SK-N-SH (cell line): ENCODE results near the gene MX2. TPM values are rescaled to one million over a fixed set of nuclear protein-coding genes. Genes with fewer than 3 reads are reported as not detected.

ENCODE experiments used
- CTCF ChIA-PET: fragments of 300-600, 350-600 bp; formaldehyde crosslinking; extraction: SDS; loops from one replicate; lab custom pipeline; 2021; lab: Yijun Ruan, JAX
- POLR2A ChIA-PET: fragments of 350-600 bp; sonication (Branson Sonifier 250); formaldehyde crosslinking; extraction: SDS; loops from one replicate; lab custom pipeline; 2020; ENCODE audit warnings: antibody characterized with exemption, inconsistent platforms; lab: Yijun Ruan, JAX
- DNase-seq: peaks from one replicate; pipeline ENCODE4 v3.0.0; 2012
- H2AFZ ChIP-seq: fragments of 200-600 bp; sonication (generic); 2 replicates; pipeline ENCODE4 v1.8.1; 2016; ENCODE audit warnings: antibody characterized with exemption, mild to moderate bottlenecking, low read depth
- H3F3A ChIP-seq: fragments of 200-600 bp; sonication (generic); replicated peaks from 2 replicates; pipeline ENCODE3; 2016; ENCODE audit warnings: antibody characterized with exemption, mild to moderate bottlenecking; ENCODE audit not compliant: insufficient read depth
- H3K27ac ChIP-seq, 2 experiments: fragments of 200-500 bp in 1 of 2; fragments of 200-600 bp in 1 of 2; sonication (Bioruptor generic) in 1 of 2; sonication (generic), shearing (Covaris generic) in 1 of 2; 2 replicates each; pipeline versions ENCODE4 v1.5.1 to v1.6.1; 2014 to 2016; ENCODE audit warnings: low read depth in 2 of 2, inconsistent platforms in 1 of 2, low read length in 1 of 2, mild to moderate bottlenecking in 1 of 2, mixed read lengths in 1 of 2
- H3K27me3 ChIP-seq: fragments of 200-600 bp; sonication (generic), shearing (Covaris generic); 2 replicates; pipeline ENCODE4 v1.6.1; 2016; ENCODE audit warnings: mixed run types; ENCODE audit not compliant: insufficient read depth
- H3K36me3 ChIP-seq, 2 experiments: fragments of 200-500 bp in 1 of 2; fragments of 200-600 bp in 1 of 2; sonication (Bioruptor generic) in 1 of 2; sonication (generic) in 1 of 2; replicated peaks in 1 of 2; 2 replicates each; pipeline versions ENCODE3 to v1.5.1; 2014 to 2016; ENCODE audit warnings: low read length in 1 of 2, mild to moderate bottlenecking in 1 of 2; ENCODE audit not compliant: insufficient read depth in 2 of 2, control insufficient read depth in 1 of 2
- H3K4me1 ChIP-seq, 2 experiments: fragments of 200-500 bp in 1 of 2; fragments of 200-600 bp in 1 of 2; sonication (Bioruptor generic) in 1 of 2; sonication (generic), shearing (Covaris generic) in 1 of 2; 2 replicates each; pipeline versions ENCODE4 v1.5.1 to v1.6.1; 2014 to 2016; ENCODE audit warnings: low read depth in 1 of 2, low read length in 1 of 2, mixed run types in 1 of 2; ENCODE audit not compliant: insufficient read depth in 2 of 2, control insufficient read depth in 1 of 2
- H3K4me2 ChIP-seq: fragments of 200-600 bp; sonication (generic), shearing (Covaris generic); 2 replicates; pipeline ENCODE4 v1.6.1; 2017; ENCODE audit warnings: mixed run types
- H3K4me3 ChIP-seq, 2 experiments: fragments of 200-500 bp in 1 of 2; fragments of 200-600 bp in 1 of 2; sonication (Bioruptor generic) in 1 of 2; sonication (generic), shearing (Covaris generic) in 1 of 2; 2 replicates each; pipeline versions ENCODE4 v1.5.1 to v1.8.1; 2014 to 2016; ENCODE audit warnings: low read depth in 2 of 2, inconsistent platforms in 1 of 2, low read length in 1 of 2, mild to moderate bottlenecking in 1 of 2, mixed read lengths in 1 of 2, moderate library complexity in 1 of 2
- H3K79me2 ChIP-seq: fragments of 200-600 bp; sonication (generic); 2 replicates; pipeline ENCODE4 v1.8.1; 2017; ENCODE audit warnings: mild to moderate bottlenecking; ENCODE audit not compliant: insufficient read depth
- H3K9ac ChIP-seq: fragments of 200-600 bp; sonication (generic); 2 replicates; pipeline ENCODE4 v1.6.1; 2017; ENCODE audit warnings: mixed run types
- H3K9me2 ChIP-seq: fragments of 200-600 bp; sonication (generic); 2 replicates; pipeline ENCODE4 v1.6.1; 2017; ENCODE audit warnings: mixed run types
- H3K9me3 ChIP-seq: fragments of 200-600 bp; sonication (generic); 2 replicates; pipeline ENCODE4 v1.6.1; 2017; ENCODE audit warnings: mixed run types, mild to moderate bottlenecking, moderate library complexity
- H4K20me1 ChIP-seq: fragments of 200-600 bp; sonication (generic); 2 replicates; pipeline ENCODE4 v1.6.1; 2017; ENCODE audit warnings: mild to moderate bottlenecking, mixed run types; ENCODE audit not compliant: insufficient read depth
- CHD2 ChIP-seq: fragments of 150-350 bp; IDR thresholded peaks from 2 replicates; pipeline ENCODE4 v1.6.1; 2018; ENCODE audit warnings: low read length; ENCODE audit not compliant: partially characterized antibody
- ELF1 ChIP-seq: IDR thresholded peaks from 2 replicates; pipeline ENCODE4 v1.4.0; 2012
- EP300 ChIP-seq, 2 experiments: IDR thresholded peaks; 2 replicates each; pipeline versions ENCODE4 v1.4.0 to v1.6.1; 2012; ENCODE audit warnings: borderline replicate concordance in 1 of 2, low read depth in 1 of 2, low read length in 1 of 2
- EZH2phosphoT487 ChIP-seq: fragments of 200-600 bp; sonication (generic); IDR thresholded peaks from 2 replicates; pipeline ENCODE4 v1.6.1; 2017; ENCODE audit warnings: low read depth, mixed run types, mild to moderate bottlenecking, antibody characterized with exemption, moderate library complexity, borderline replicate concordance
- FOXM1 ChIP-seq: IDR thresholded peaks from 2 replicates; pipeline ENCODE4 v1.4.0; 2012; ENCODE audit warnings: low read depth, mild to moderate bottlenecking
- JUND ChIP-seq: IDR thresholded peaks from 2 replicates; pipeline ENCODE4 v1.4.0; 2012
- MXI1 ChIP-seq: IDR thresholded peaks from 2 replicates; pipeline ENCODE4 v1.6.1; 2012; ENCODE audit warnings: mild to moderate bottlenecking, low read depth, low read length, improper control_type of control experiment
- NRF1 ChIP-seq: IDR thresholded peaks from 2 replicates; pipeline ENCODE4 v1.6.1; 2012; ENCODE audit warnings: low read depth, mild to moderate bottlenecking, low read length
- PBX3 ChIP-seq: IDR thresholded peaks from 2 replicates; pipeline ENCODE4; 2012
- POLR2AphosphoS5 ChIP-seq: IDR thresholded peaks from 2 replicates; pipeline ENCODE4 v1.6.1; 2012; ENCODE audit warnings: low read depth, low read length
- RAD21 ChIP-seq: IDR thresholded peaks from 2 replicates; pipeline ENCODE4 v1.6.1; 2012; ENCODE audit warnings: mild to moderate bottlenecking, low read length
- RCOR1 ChIP-seq: fragments of 150-350 bp; IDR thresholded peaks from 2 replicates; pipeline ENCODE4 v1.6.1; 2017; ENCODE audit warnings: antibody characterized with exemption, low read length
- SMC3 ChIP-seq: IDR thresholded peaks from 2 replicates; pipeline ENCODE4 v1.6.1; 2012; ENCODE audit warnings: low read depth, low read length, improper control_type of control experiment
- TAF1 ChIP-seq: IDR thresholded peaks from 2 replicates; pipeline ENCODE4 v1.6.1; 2012; ENCODE audit warnings: low read depth, mild to moderate bottlenecking, low read length, moderate library complexity, borderline replicate concordance
- TCF12 ChIP-seq: IDR thresholded peaks from 2 replicates; pipeline ENCODE4 v1.4.0; 2012
- USF1 ChIP-seq: IDR thresholded peaks from 2 replicates; pipeline ENCODE4 v1.4.0; 2012; ENCODE audit warnings: low read depth, borderline replicate concordance
- ZBTB33 ChIP-seq: IDR thresholded peaks from 2 replicates; pipeline ENCODE4 v1.4.0; 2012; ENCODE audit warnings: low read depth, borderline replicate concordance
- WGBS: methylation state at CpG from one replicate; pipeline ENCODE4 v1.1.6; 2017; ENCODE audit warnings: low lambda C conversion rate; 5-methylcytosine and 5-hydroxymethylcytosine counted together
- polyA plus RNA-seq, 3 experiments: library from polyadenylated mRNA; depleted of rRNA; stranded (reverse); fragments of >200 nt; gene quantifications; 2 replicates each; pipeline ENCODE4 v1.2.3, GENCODE V29; 2012
- TF ChIP-seq, protein P1 (sequence below): fragments of 200-600 bp; sonication (generic); IDR thresholded peaks from 2 replicates; pipeline ENCODE4 v1.6.1; 2017; ENCODE audit warnings: antibody characterized with exemption, mild to moderate bottlenecking, moderate library complexity

MX2 gene
- polyA plus RNA-seq, 1 of the 3 experiments (the other 2 are of a cell fraction) = 0.08 TPM

DNA sequence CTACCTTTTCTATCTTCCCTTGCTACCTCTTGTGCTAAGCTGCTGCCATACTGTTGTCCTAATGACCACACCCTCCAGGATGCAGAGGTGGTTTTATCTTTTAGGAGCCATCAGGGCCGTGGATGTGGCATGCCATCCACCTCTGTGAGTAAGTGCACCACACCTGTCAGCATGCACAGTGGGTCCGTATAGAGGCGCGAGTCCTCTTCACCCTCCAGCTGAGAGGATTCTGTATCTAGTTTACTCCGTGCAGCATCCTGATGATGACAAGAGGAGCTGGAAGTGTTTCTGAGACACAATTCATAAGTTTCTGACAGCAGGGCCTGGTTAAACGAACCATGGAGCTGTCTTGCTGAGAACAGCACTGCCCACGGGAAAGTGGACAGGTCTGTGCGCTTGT, 34.1 kb upstream of the MX2 start:
- H2AFZ ChIP-seq = no peak overlapping the region
- DNase-seq = no peak
- H3K27ac ChIP-seq = no peak overlapping the region
- H3K27me3 ChIP-seq = no peaks in the 10 kb centered on the region
- POLR2A ChIA-PET = no interaction called here
- no peaks in the 10 kb centered on the region for H3K9me2 ChIP-seq
- no peaks in the 10 kb centered on the region for H3K79me2 ChIP-seq
- H3K9ac ChIP-seq = no peak overlapping the region
- TF ChIP-seq TCF12 = no peak
- TF ChIP-seq NRF1 = no peak
- TF ChIP-seq USF1 = no peak
- no peak for TF ChIP-seq MXI1
- no peak for TF ChIP-seq FOXM1
- TF ChIP-seq, protein P1, sequence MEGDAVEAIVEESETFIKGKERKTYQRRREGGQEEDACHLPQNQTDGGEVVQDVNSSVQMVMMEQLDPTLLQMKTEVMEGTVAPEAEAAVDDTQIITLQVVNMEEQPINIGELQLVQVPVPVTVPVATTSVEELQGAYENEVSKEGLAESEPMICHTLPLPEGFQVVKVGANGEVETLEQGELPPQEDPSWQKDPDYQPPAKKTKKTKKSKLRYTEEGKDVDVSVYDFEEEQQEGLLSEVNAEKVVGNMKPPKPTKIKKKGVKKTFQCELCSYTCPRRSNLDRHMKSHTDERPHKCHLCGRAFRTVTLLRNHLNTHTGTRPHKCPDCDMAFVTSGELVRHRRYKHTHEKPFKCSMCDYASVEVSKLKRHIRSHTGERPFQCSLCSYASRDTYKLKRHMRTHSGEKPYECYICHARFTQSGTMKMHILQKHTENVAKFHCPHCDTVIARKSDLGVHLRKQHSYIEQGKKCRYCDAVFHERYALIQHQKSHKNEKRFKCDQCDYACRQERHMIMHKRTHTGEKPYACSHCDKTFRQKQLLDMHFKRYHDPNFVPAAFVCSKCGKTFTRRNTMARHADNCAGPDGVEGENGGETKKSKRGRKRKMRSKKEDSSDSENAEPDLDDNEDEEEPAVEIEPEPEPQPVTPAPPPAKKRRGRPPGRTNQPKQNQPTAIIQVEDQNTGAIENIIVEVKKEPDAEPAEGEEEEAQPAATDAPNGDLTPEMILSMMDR = no peak
- no peak for TF ChIP-seq SMC3
- H3K4me2 ChIP-seq = no peak overlapping the region
- H3K9me3 ChIP-seq = no peaks in the 10 kb centered on the region
- no peaks in the 10 kb centered on the region for H3K36me3 ChIP-seq
- WGBS = 64% methylated on average over 8 of the region's 8 CpGs
- no peaks in the 10 kb centered on the region for H4K20me1 ChIP-seq
- H3F3A ChIP-seq = no peaks in the 10 kb centered on the region
- H3K4me1 ChIP-seq = no peaks in the 10 kb centered on the region
- H3K4me3 ChIP-seq = no peak overlapping the region
- CTCF ChIA-PET = no interaction called here

- Histone ChIP-seq H3F3A (no peaks in the 10 kb centered on the region), H3K9ac (no peak overlapping the region), H3K9me3 (no peaks in the 10 kb centered on the region), H3K79me2 (no peaks in the 10 kb centered on the region), H3K27ac (no peak overlapping the region), H2AFZ (no peak overlapping the region), H3K4me2 (no peak overlapping the region), H3K36me3 (no peaks in the 10 kb centered on the region), H3K9me2 (no peaks in the 10 kb centered on the region), H3K27me3 (no peaks in the 10 kb centered on the region), H3K4me1 (no peaks in the 10 kb centered on the region), H3K4me3 (no peak overlapping the region), H4K20me1 (no peaks in the 10 kb centered on the region)
- ChIA-PET POLR2A (no interaction called here), CTCF (no interaction called here)
- WGBS = 30% methylated on average over 15 of the region's 16 CpGs
- DNase-seq = no peak
- TF ChIP-seq TCF12 (no peak), ZBTB33 (no peak), RCOR1 (no peak), ELF1 (no peak), EZH2phosphoT487 (no peak), EP300 (IDR thresholded peaks at IDR 0.05; ENCODE audit: borderline replicate concordance in 1 of 2, low read depth in 1 of 2, low read length in 1 of 2) (no peak), PBX3 (no peak), NRF1 (no peak), TAF1 (no peak), JUND (no peak), POLR2AphosphoS5 (no peak), SMC3 (no peak), USF1 (no peak), MXI1 (no peak), CHD2 (no peak), RAD21 (no peak)
These were observed 32.9 kb upstream of the MX2 start for GRCh38 chr21:41328660-41329607.
